ENCODE data around the gene GPATCH3. TPM values are rescaled to one million over a fixed set of nuclear protein-coding genes. Genes with fewer than 3 reads are reported as not detected.
A peak's percentile ranks its signal among the peaks of the same experiment; 100 is the strongest.

Gene GPATCH3
- total RNA-seq, 1 experiment from 2014 or later, result 9.9 TPM

GRCh38 chr1:26941311-26941710, 41.0 kb upstream of the GPATCH3 start:
- Mint-ChIP-seq H3K9me3 (ENCODE audit: unreplicated experiment) (no peaks in the 10 kb centered on the region), H3K27ac (ENCODE audit: low read depth, unreplicated experiment) (no peak overlapping the region), H3K36me3 (ENCODE audit: insufficient read depth, unreplicated experiment) (peaks cover 65% of the 10 kb centered on the region), H3K27me3 (ENCODE audit: insufficient read depth, unreplicated experiment) (no peaks in the 10 kb centered on the region), H3K4me3 (ENCODE audit: unreplicated experiment) (no peak overlapping the region), H3K4me1 (ENCODE audit: insufficient read depth, unreplicated experiment) (no peaks in the 10 kb centered on the region)
- CTCF ChIA-PET, result no interaction called here
- intact Hi-C loops (cut with micrococcal nuclease), result no loop called here
- TF ChIP-seq, protein P1, sequence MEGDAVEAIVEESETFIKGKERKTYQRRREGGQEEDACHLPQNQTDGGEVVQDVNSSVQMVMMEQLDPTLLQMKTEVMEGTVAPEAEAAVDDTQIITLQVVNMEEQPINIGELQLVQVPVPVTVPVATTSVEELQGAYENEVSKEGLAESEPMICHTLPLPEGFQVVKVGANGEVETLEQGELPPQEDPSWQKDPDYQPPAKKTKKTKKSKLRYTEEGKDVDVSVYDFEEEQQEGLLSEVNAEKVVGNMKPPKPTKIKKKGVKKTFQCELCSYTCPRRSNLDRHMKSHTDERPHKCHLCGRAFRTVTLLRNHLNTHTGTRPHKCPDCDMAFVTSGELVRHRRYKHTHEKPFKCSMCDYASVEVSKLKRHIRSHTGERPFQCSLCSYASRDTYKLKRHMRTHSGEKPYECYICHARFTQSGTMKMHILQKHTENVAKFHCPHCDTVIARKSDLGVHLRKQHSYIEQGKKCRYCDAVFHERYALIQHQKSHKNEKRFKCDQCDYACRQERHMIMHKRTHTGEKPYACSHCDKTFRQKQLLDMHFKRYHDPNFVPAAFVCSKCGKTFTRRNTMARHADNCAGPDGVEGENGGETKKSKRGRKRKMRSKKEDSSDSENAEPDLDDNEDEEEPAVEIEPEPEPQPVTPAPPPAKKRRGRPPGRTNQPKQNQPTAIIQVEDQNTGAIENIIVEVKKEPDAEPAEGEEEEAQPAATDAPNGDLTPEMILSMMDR (IDR thresholded peaks at IDR 0.05; ENCODE audit: unreplicated experiment), result no peak
- BruUV-seq (replicated peaks), result no TSS peak
- POLR2A ChIA-PET, result no interaction called here
- DNase-seq (ENCODE audit: unreplicated experiment), result no peak

- ChIA-PET CTCF (interaction anchor here (0.6 to 1.5 kb wide), 2 partner anchors 15 to 28 kb away, joined by 3 read pairs; no protein-coding TSS in a partner anchor), POLR2A (interaction anchor here (1.3 to 1.8 kb wide), 2 partner anchors 10 to 17 kb away, joined by 4 to 5 read pairs; partner anchors contain the start of gene NUDC)
- Mint-ChIP-seq H3K4me3 (ENCODE audit: unreplicated experiment) (no peak overlapping the region), H3K4me1 (ENCODE audit: insufficient read depth, unreplicated experiment) (no peaks in the 10 kb centered on the region), H3K9me3 (ENCODE audit: unreplicated experiment) (no peaks in the 10 kb centered on the region), H3K27me3 (ENCODE audit: insufficient read depth, unreplicated experiment) (no peaks in the 10 kb centered on the region), H3K27ac (ENCODE audit: low read depth, unreplicated experiment) (peak overlapping the region; percentile 75), H3K36me3 (ENCODE audit: insufficient read depth, unreplicated experiment) (peaks cover 57% of the 10 kb centered on the region)
- DNase-seq (ENCODE audit: unreplicated experiment), result no peak
- intact Hi-C loops (cut with micrococcal nuclease), result no loop called here
- no TSS peak for BruUV-seq (replicated peaks)
- TF ChIP-seq, protein P1 (IDR thresholded peaks at IDR 0.05; ENCODE audit: unreplicated experiment), result no peak
Observed at GRCh38 chr1:26938659-26939025, 38.4 kb upstream of the GPATCH3 start.

DNA sequence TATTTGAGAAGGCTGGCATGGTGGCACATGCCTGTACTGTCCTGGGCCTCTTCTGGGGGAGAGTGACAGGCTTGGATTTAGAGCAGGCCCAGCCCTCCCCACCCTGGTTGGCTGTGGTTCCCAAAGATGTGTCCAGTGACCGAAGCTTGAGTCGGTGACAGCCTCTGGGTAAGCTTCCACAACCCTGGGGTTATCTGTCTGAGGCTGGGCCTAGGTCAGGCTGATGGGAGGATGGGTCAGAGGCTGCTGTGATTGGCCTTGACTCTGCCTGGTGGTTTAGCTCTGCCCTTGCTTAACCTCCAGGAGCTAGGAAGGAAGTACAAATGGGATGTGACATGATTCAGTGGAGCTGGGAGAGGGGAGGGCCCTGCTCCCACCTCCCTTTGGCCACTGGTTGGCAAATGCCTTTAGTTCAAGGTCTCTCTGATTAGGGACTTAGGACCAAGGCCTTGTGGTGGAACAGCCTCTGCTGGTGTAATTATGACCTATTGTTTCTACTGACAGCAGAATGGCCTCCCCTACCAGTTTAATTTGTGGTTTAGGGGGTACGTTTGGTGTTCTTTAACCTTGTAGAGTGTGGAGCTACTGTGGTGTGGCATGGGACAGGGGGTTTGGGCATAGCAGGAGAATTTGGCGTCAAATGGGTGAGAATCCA, 37.9 kb upstream of the GPATCH3 start:
- intact Hi-C loops (cut with micrococcal nuclease), result no loop called here
- Mint-ChIP-seq H3K9me3 (ENCODE audit: unreplicated experiment) (no peaks in the 10 kb centered on the region), H3K4me1 (ENCODE audit: insufficient read depth, unreplicated experiment) (no peaks in the 10 kb centered on the region), H3K27me3 (ENCODE audit: insufficient read depth, unreplicated experiment) (no peaks in the 10 kb centered on the region), H3K4me3 (ENCODE audit: unreplicated experiment) (no peak overlapping the region), H3K36me3 (ENCODE audit: insufficient read depth, unreplicated experiment) (peaks cover 55% of the 10 kb centered on the region), H3K27ac (ENCODE audit: low read depth, unreplicated experiment) (peak overlapping the region; percentile 75)
- ChIA-PET POLR2A (interaction anchor here (1.3 to 1.8 kb wide), 2 partner anchors 10 to 17 kb away, joined by 4 to 5 read pairs; partner anchors contain the start of gene NUDC), CTCF (interaction anchor here (0.6 to 1.5 kb wide), 4 partner anchors 14 to 149 kb away, joined by 3 read pairs; no protein-coding TSS in a partner anchor)
- no TSS peak for BruUV-seq (replicated peaks)
- TF ChIP-seq, protein P1 (IDR thresholded peaks at IDR 0.05; ENCODE audit: unreplicated experiment), result no peak
- no peak for DNase-seq (ENCODE audit: unreplicated experiment)

GRCh38 chr1:26936823-26937222, 36.6 kb upstream of the GPATCH3 start:
- no TSS peak for BruUV-seq (replicated peaks)
- Mint-ChIP-seq H3K4me1 (ENCODE audit: insufficient read depth, unreplicated experiment) (no peaks in the 10 kb centered on the region), H3K27me3 (ENCODE audit: insufficient read depth, unreplicated experiment) (no peaks in the 10 kb centered on the region), H3K36me3 (ENCODE audit: insufficient read depth, unreplicated experiment) (peaks cover 55% of the 10 kb centered on the region), H3K27ac (ENCODE audit: low read depth, unreplicated experiment) (no peak overlapping the region), H3K4me3 (ENCODE audit: unreplicated experiment) (no peak overlapping the region), H3K9me3 (ENCODE audit: unreplicated experiment) (no peaks in the 10 kb centered on the region)
- TF ChIP-seq, protein P1 (IDR thresholded peaks at IDR 0.05; ENCODE audit: unreplicated experiment), result no peak
- no peak for DNase-seq (ENCODE audit: unreplicated experiment)
- POLR2A ChIA-PET, result interaction anchor here (1.2 to 1.8 kb wide), 2 partner anchors 9 to 15 kb away, joined by 3 to 5 read pairs; partner anchors contain the start of gene NUDC
- intact Hi-C loops (cut with micrococcal nuclease), result no loop called here
- CTCF ChIA-PET, result interaction anchor here (0.7 to 1.3 kb wide), 2 partner anchors 37 to 50 kb away, joined by 3 read pairs; no protein-coding TSS in a partner anchor

Measured in MCF 10A (cell line).